Pancreas (tissue), 10 donors: ENCODE results near the gene PPP1R1B. TPM values are rescaled to one million over a fixed set of nuclear protein-coding genes. Genes with fewer than 3 reads are reported as not detected.

Experiments used
- ATAC-seq, 4 donors: fragments of 200-7000 bp; cut with Tn5 transposase; one replicate each; pipeline versions ENCODE4 v1.8.0 to v1.9.1; 2020; ENCODE audit warnings: mild to moderate bottlenecking in 4 of 4, moderate library complexity in 4 of 4
- DNase-seq, 6 donors: peaks; one replicate each; pipeline ENCODE4 v3.0.0-alpha.2; 2020
- FAIRE-seq: peaks from 2 replicates; lab custom pipeline; 2012; peaks lifted over from hg19 to GRCh38; lab: Jason Lieb, UNC
- H3K27ac ChIP-seq, 4 donors: fragments of 200-600 bp; sonication (generic); 1 replicate in 3 of 4; 2 replicates in 1 of 4; pipeline versions ENCODE4 v1.5.0 to v1.8.0; 2020
- H3K27me3 ChIP-seq, 4 donors: fragments of 200-600 bp; one replicate each; pipeline ENCODE4 v1.8.0; 2021
- H3K36me3 ChIP-seq, 3 donors: fragments of 200-600 bp; sonication (generic) in 1 of 3; one replicate each; pipeline versions ENCODE4 v1.5.0 to v1.8.0; 2020 to 2021
- H3K4me1 ChIP-seq, 3 donors: fragments of 200-600 bp; one replicate each; pipeline ENCODE4 v1.8.0; 2021
- H3K4me3 ChIP-seq, 4 donors: fragments of 200-600 bp; sonication (generic) in 2 of 4; one replicate each; pipeline versions ENCODE4 v1.5.0 to v1.8.0; 2020 to 2021
- H3K9me3 ChIP-seq, 4 donors: fragments of 200-600 bp; one replicate each; pipeline ENCODE4 v1.8.0; 2021
- WGBS, 2 donors: extraction: QIAGEN DNeasy Blood & Tissue Kit; methylation state at CpG; one replicate each; pipeline ENCODE4 v1.1.7; 2013; 5-methylcytosine and 5-hydroxymethylcytosine counted together
- intact Hi-C, 3 donors: fragments of 100-400 bp; cut with DNase I; formaldehyde crosslinking; loops; one replicate each; pipeline versions ENCODE4 v1.11.1 to v1.14.2; 2022
- polyA plus RNA-seq, 2 donors: library from polyadenylated mRNA; stranded (reverse); fragments of 200-250 nt; gene quantifications; one replicate each; pipeline ENCODE4 v1.2.3, GENCODE V29; 2013
- total RNA-seq, 6 donors: library from RNA; stranded (reverse); fragmentation: NEBNext Ultra II Directional in 4 of 6; extraction: Animal tissue kit (Norgen Biotek cat#: 25700) in 4 of 6; gene quantifications; one replicate each; pipeline versions ENCODE4 v1.2.1 to v1.2.4, GENCODE V29; 2021 to 2023
- TF ChIP-seq, protein P1 (sequence below), 4 donors: fragments of 200-600 bp; sonication (generic) in 3 of 4; IDR thresholded peaks; one replicate each; pipeline versions ENCODE4 v1.5.0 to v1.8.0; 2021; ENCODE audit warnings: antibody characterized with exemption in 4 of 4
- donor health status: healthy with polysubstance abuse.
- donor health status: DM: no; HTN: no; CAD: no; lungs with moderate emphysema.
- donor health status: DM: no; HTN: no; CAD: no.
- donor health status: control.
- donor health status: control.
- donor health status: Bipolar disorder and iron deficiency.
- donor health status: DM: yes; HTN: yes; CAD: no.
- donor health status: DM: no; HTN: no; CAD: no.
- donor health status: DM: no; HTN: no; CAD: no.
- donor health status: DM: yes; HTN: yes; CAD: no.

PPP1R1B gene
- total and polyA plus RNA-seq, 8 donors = 42.8 to 201 (median 63.5) TPM

DNA sequence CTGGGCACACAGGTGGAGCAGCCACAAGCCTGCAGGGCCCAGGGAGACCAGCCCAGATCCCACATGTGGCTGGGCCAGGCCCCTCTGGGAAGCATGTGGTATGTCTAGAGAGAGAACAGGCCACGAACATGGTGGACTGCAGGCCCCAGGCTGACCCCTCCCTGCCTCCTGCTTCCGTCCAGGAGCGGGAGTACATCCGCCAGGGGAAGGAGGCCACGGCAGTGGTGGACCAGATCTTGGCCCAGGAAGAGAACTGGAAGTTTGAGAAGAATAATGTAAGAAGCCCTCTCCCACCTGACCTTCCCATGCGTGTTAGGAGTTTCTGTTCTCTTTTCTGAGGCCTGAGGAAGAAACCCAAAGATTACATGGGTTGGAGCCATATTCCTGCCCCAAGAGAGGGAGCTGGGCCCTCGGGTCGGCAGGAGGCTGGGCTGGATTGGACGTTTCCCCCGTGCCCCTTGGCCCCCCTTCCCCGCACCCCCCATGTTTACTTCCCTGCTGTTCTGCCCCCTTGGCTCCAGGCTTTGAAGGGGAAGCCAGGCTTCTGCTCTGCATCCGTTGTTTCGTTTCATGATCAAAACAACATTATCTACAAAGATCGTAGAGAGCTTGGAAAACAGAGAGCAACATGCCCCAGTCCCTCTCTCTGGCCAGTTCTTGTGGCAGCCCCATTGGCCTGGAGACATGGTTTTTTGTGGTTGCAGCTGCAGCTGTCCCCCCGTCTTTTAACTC, 32.7 kb downstream of the PPP1R1B start:
- no peaks in the 10 kb centered on the region for H3K4me1 ChIP-seq
- TF ChIP-seq, protein P1, sequence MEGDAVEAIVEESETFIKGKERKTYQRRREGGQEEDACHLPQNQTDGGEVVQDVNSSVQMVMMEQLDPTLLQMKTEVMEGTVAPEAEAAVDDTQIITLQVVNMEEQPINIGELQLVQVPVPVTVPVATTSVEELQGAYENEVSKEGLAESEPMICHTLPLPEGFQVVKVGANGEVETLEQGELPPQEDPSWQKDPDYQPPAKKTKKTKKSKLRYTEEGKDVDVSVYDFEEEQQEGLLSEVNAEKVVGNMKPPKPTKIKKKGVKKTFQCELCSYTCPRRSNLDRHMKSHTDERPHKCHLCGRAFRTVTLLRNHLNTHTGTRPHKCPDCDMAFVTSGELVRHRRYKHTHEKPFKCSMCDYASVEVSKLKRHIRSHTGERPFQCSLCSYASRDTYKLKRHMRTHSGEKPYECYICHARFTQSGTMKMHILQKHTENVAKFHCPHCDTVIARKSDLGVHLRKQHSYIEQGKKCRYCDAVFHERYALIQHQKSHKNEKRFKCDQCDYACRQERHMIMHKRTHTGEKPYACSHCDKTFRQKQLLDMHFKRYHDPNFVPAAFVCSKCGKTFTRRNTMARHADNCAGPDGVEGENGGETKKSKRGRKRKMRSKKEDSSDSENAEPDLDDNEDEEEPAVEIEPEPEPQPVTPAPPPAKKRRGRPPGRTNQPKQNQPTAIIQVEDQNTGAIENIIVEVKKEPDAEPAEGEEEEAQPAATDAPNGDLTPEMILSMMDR (IDR thresholded peaks at IDR 0.05) = no peak
- ATAC-seq (peak in 1 of 4 donors; percentile 5), FAIRE-seq (no peak), DNase-seq (no peak)
- peaks cover 0 to 9% (median 0%) of the 10 kb centered on the region in 3 donors for H3K36me3 ChIP-seq
- no peak overlapping the region for H3K27ac ChIP-seq
- H3K9me3 ChIP-seq = no peaks in the 10 kb centered on the region
- intact Hi-C loops = no loop called here
- WGBS, 2 donors = 77 to 84% methylated on average over 15 of the region's 15 CpGs
- no peaks in the 10 kb centered on the region for H3K27me3 ChIP-seq
- H3K4me3 ChIP-seq = no peak overlapping the region

DNA sequence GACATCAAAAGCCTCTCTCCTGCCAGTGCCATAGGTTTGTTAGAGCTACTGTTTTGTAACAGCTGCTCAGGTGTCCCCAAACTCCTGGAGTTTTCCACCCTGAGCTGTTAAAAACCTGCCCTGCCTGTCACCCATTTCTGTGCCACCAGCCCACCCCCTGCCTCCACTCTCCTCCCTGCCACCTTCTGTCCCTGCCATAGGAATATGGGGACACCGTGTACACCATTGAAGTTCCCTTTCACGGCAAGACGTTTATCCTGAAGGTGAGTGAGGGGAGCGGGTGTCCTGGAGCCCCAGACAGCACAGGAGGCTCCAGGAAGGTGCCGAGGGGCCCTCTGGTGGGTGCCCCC, 33.2 kb downstream of the PPP1R1B start:
- H3K27me3 ChIP-seq = no peaks in the 10 kb centered on the region
- TF ChIP-seq, protein P1 (IDR thresholded peaks at IDR 0.05) = no peak
- no peak overlapping the region for H3K4me3 ChIP-seq
- no peak for FAIRE-seq
- H3K4me1 ChIP-seq = no peaks in the 10 kb centered on the region
- DNase-seq = no peak
- no peak overlapping the region for H3K27ac ChIP-seq
- no peak for ATAC-seq
- H3K9me3 ChIP-seq = no peaks in the 10 kb centered on the region
- H3K36me3 ChIP-seq = peaks cover 0 to 9% (median 0%) of the 10 kb centered on the region in 3 donors
- intact Hi-C loops = no loop called here
- WGBS, 2 donors = 76 to 81% methylated on average over 5 of the region's 5 CpGs

DNA sequence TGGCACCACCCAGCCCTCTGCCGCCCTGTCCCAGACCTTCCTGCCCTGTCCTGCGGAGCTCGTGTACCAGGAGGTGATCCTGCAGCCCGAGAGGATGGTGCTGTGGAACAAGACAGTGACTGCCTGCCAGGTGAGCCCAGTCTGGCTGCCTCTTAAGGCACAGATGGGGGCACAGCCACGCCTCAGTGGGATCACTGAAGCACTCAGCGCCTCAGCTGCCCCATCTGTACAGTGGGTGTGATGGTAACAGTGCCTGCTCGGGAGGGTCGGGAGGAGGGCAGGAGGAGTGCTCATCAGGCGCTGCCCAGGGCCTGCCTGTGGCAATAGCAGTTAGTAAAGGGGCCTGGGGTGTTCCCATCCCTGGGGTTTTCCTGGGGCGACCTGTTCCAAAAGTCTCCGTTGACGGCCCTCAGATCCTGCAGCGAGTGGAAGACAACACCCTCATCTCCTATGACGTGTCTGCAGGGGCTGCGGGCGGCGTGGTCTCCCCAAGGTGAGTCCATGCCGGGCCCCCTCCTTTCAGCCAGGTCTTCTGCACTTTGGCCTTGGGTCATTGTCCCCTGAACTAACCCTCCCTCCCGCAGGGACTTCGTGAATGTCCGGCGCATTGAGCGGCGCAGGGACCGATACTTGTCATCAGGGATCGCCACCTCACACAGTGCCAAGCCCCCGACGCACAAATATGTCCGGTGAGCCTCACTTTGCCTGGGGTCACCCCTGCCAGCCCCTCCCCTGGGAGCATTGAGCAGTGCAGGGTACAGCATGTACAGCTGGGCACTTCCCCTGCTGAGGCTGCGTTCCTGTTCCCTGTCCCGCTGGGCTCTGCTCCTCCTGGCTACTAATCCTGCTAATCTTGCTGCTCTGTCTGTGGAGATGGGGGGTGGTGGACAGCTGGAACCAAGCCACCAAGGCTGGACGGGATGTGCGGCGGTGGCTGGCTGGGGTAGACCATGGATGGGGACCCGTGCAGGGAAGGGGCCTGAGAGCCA, 33.9 kb downstream of the PPP1R1B start:
- Histone ChIP-seq H3K4me3 (no peak overlapping the region), H3K4me1 (no peaks in the 10 kb centered on the region), H3K36me3 (peaks cover 0 to 9% (median 0%) of the 10 kb centered on the region in 3 donors), H3K27ac (no peak overlapping the region), H3K27me3 (no peaks in the 10 kb centered on the region), H3K9me3 (no peaks in the 10 kb centered on the region)
- 91 to 94% methylated on average over 35 of the region's 35 CpGs for WGBS, 2 donors
- ATAC-seq = no peak
- DNase-seq = peak in 1 of 6 donors; percentile 14
- intact Hi-C loops = no loop called here
- TF ChIP-seq, protein P1 (IDR thresholded peaks at IDR 0.05) = no peak
- no peak for FAIRE-seq

DNA sequence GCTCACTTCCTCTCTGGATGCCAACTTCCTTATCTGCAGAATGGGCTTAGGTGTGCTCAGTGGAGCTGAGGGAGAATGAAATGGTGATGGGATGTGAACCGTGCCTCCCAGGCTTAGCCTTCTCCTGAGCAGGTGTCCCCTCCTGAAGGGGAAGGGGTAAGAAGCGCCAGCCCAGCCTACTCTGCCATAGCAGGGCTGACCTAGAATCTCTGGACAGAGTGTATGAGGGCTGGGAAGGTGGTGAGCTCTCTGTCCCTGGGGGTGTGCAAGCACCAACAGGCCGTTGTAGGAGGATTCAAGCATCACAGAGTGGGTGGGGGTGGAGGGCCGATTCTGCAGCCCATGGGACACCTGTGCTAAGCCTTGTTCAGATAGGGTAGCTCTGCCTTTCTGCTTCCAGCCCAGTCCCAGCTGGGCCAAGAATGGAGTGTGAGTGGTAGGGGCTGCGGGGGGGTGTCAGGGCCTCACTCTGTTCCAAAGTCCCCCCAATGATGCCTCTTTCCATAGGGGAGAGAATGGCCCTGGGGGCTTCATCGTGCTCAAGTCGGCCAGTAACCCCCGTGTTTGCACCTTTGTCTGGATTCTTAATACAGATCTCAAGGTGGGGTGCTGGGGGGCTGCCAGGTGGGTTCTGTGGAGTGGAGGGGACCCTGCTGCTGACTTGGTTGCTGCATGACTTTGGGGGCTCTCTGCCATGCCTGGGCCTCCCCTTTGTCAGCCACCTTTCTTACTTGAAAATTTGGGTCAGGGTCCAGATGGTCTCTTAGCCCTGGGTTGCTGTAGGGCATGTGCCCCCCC, 35.2 kb downstream of the PPP1R1B start:
- H3K27me3 ChIP-seq = no peaks in the 10 kb centered on the region
- 87 to 88% methylated on average over 8 of the region's 8 CpGs for WGBS, 2 donors
- H3K27ac ChIP-seq = no peak overlapping the region
- no peaks in the 10 kb centered on the region for H3K9me3 ChIP-seq
- no peak for DNase-seq
- intact Hi-C loops = no loop called here
- peaks cover 0 to 9% (median 0%) of the 10 kb centered on the region in 3 donors for H3K36me3 ChIP-seq
- H3K4me3 ChIP-seq = no peak overlapping the region
- TF ChIP-seq, protein P1 (IDR thresholded peaks at IDR 0.05) = no peak
- no peak for FAIRE-seq
- no peak for ATAC-seq
- H3K4me1 ChIP-seq = no peaks in the 10 kb centered on the region
